ENCODE data around the gene CCDC47. TPM values are rescaled to one million over a fixed set of nuclear protein-coding genes. Genes with fewer than 3 reads are reported as not detected.

CCDC47 gene
- total and polyA plus RNA-seq, 2 of the 13 experiments (the other 11 are each of a cell fraction or from before 2014, with no cell fraction given), result 59.3 to 99.5 TPM

DNA sequence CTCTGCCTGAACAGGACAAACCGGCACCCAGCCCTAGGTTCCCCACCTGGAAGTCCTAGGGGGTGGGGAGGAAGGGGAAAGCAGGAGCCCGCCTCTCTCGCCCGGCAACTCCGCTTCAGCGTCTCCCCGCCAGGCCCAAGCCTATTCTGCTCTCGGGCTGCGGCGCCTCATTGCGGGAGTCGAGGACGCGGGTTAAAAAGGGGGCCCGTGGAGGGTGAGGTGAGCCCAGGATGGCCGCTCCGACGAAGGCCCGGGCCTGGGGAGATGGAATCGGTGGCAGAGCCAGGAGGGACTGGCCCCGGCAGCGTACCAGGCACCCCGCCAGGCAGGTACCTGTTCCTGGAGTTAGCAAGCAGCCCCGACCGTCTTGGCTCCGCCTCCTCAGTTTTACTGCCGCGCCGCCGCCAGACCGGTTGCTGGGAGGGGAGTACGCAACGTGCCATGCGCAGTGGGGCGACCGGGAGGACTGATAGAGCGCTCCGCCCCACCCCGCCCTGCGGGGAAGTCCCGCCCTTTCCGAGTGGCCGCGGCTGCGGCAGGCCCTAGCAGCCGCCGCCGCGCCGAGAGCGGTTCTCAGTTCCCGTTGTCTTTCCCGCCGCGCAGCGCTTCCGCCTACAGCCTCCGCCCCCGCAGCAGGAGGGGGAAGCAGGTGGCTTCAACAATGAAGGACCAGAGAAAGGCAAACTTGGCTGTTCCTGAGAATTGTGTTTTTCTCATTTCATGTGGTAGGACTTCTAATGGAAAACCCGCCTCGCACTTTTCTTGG is 31.8 kb downstream of the CCDC47 start, which contains the start of gene STRADA (continued):
- TF ChIP-seq, protein P1, sequence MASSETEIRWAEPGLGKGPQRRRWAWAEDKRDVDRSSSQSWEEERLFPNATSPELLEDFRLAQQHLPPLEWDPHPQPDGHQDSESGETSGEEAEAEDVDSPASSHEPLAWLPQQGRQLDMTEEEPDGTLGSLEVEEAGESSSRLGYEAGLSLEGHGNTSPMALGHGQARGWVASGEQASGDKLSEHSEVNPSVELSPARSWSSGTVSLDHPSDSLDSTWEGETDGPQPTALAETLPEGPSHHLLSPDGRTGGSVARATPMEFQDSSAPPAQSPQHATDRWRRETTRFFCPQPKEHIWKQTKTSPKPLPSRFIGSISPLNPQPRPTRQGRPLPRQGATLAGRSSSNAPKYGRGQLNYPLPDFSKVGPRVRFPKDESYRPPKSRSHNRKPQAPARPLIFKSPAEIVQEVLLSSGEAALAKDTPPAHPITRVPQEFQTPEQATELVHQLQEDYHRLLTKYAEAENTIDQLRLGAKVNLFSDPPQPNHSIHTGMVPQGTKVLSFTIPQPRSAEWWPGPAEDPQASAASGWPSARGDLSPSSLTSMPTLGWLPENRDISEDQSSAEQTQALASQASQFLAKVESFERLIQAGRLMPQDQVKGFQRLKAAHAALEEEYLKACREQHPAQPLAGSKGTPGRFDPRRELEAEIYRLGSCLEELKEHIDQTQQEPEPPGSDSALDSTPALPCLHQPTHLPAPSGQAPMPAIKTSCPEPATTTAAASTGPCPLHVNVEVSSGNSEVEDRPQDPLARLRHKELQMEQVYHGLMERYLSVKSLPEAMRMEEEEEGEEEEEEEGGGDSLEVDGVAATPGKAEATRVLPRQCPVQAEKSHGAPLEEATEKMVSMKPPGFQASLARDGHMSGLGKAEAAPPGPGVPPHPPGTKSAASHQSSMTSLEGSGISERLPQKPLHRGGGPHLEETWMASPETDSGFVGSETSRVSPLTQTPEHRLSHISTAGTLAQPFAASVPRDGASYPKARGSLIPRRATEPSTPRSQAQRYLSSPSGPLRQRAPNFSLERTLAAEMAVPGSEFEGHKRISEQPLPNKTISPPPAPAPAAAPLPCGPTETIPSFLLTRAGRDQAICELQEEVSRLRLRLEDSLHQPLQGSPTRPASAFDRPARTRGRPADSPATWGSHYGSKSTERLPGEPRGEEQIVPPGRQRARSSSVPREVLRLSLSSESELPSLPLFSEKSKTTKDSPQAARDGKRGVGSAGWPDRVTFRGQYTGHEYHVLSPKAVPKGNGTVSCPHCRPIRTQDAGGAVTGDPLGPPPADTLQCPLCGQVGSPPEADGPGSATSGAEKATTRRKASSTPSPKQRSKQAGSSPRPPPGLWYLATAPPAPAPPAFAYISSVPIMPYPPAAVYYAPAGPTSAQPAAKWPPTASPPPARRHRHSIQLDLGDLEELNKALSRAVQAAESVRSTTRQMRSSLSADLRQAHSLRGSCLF (CRISPR knock-in tag; IDR thresholded peaks at IDR 0.05; ENCODE audit: borderline replicate concordance), result no peak
- TF ChIP-seq MAFK (conservative IDR thresholded peaks at IDR 0.05 in 1 of 2, IDR thresholded peaks at IDR 0.05 in 1 of 2; ENCODE audit: low read length in 2 of 2) (no peak), FOXO1 (CRISPR knock-in tag; IDR thresholded peaks at IDR 0.05) (no peak), RARG (CRISPR knock-in tag; IDR thresholded peaks at IDR 0.05; ENCODE audit: low read depth) (no peak), KDM1A (CRISPR knock-in tag; IDR thresholded peaks at IDR 0.05) (peak; percentile 71; the same call in 1 of the 2 replicates), BRF2 (CRISPR knock-in tag; IDR thresholded peaks at IDR 0.05) (0 out of 2 replicates have a peak, but pooled peaks have one; percentile 60), ZKSCAN5 (CRISPR knock-in tag; IDR thresholded peaks at IDR 0.05) (no peak), CCDC6 (CRISPR knock-in tag; IDR thresholded peaks at IDR 0.05) (peak; percentile 81), TSC22D2 (CRISPR knock-in tag; IDR thresholded peaks at IDR 0.05; ENCODE audit: borderline replicate concordance) (no peak), ZNF709 (CRISPR knock-in tag; IDR thresholded peaks at IDR 0.05) (peak; percentile 97), KLF9 (CRISPR knock-in tag; IDR thresholded peaks at IDR 0.05; ENCODE audit: low read depth) (0 out of 2 replicates have a peak, but pooled peaks have one; percentile 65), HNRNPL (IDR thresholded peaks at IDR 0.05; ENCODE audit: low read depth, low read length) (peak; percentile 52; the same call in 1 of the 2 replicates), THAP11 (CRISPR knock-in tag; IDR thresholded peaks at IDR 0.05) (peak; percentile 87), TFDP2 (CRISPR knock-in tag; IDR thresholded peaks at IDR 0.05) (peak; percentile 99), SMYD3 (CRISPR knock-in tag; IDR thresholded peaks at IDR 0.05) (peak; percentile 58), ZNF260 (CRISPR knock-in tag; IDR thresholded peaks at IDR 0.05; ENCODE audit: borderline replicate concordance, low read depth) (no peak), ZNF552 (CRISPR knock-in tag; IDR thresholded peaks at IDR 0.05; ENCODE audit: borderline replicate concordance) (peak; percentile 38; the same call in 1 of the 2 replicates), CREM (IDR thresholded peaks at IDR 0.05) (0 out of 2 replicates have a peak, but pooled peaks have one; percentile 7), CREM (CRISPR knock-in tag; IDR thresholded peaks at IDR 0.05) (no peak), SIX4 (CRISPR knock-in tag; IDR thresholded peaks at IDR 0.05) (no peak), CBX5 (CRISPR knock-in tag; IDR thresholded peaks at IDR 0.05; ENCODE audit: borderline replicate concordance) (peak; percentile 64; the same call in 1 of the 2 replicates), KLF11 (CRISPR knock-in tag; IDR thresholded peaks at IDR 0.05) (0 out of 2 replicates have a peak, but pooled peaks have one; percentile 54)
- TF ChIP-seq, protein P2, sequence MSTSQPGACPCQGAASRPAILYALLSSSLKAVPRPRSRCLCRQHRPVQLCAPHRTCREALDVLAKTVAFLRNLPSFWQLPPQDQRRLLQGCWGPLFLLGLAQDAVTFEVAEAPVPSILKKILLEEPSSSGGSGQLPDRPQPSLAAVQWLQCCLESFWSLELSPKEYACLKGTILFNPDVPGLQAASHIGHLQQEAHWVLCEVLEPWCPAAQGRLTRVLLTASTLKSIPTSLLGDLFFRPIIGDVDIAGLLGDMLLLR (CRISPR knock-in tag; IDR thresholded peaks at IDR 0.05), result peak; percentile 72
